ENCODE data around the gene ACOXL. TPM values are rescaled to one million over a fixed set of nuclear protein-coding genes. Genes with fewer than 3 reads are reported as not detected.

The ACOXL gene
- total RNA-seq, 1 donor from 2014 or later = under 0.01 TPM

GRCh38 chr2:110752871-110753270 is 20.5 kb downstream of the ACOXL start:
- no peak for DNase-seq (ENCODE audit: low read depth, low spot score)

DNA sequence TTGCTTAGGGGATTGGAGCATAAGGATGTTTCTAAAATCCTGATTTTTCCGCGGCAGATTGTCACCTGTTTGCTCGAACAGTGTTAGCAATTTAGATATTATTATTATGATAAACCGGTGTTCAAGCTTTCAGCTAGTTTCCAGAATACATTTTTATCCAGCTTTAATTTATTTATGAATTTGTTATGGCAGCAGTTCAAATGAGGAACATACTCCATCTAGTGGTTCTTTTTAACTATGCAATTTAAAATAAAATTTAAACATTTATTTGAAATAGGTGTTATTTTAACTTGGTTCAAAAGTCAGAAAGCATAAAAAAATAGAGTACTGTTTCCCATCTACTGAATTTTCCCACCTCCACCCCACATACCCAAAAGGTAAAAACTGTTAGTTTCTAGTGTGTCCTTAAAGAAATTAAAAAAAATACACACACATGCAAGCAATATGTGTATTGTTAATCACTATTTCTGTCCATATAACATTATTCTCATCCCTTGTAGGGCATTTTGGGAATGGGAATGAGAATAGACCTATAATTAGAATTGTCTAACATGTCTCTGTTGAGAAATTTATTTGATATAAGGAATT is 23.2 kb downstream of the ACOXL start:
- DNase-seq (ENCODE audit: low read depth, low spot score) = no peak

DNA sequence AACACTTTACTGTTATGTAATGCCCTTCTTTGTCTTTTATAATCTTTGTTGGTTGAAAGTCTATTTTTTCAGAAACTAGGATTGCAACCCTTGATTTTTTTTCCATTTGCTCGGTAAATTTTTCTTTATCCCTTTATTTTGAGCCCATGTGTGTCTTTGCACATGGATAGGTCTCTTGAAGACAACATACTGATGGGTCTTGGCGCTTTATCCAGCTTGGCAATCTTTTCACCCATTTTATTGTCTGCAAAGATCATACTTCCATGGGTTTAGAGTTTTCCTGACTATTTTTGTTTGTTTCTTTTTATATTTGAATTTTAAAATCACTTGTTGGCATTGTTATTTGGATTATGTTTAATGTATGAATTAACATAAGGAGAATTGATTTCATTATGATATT is 27.0 kb downstream of the ACOXL start:
- DNase-seq (ENCODE audit: low read depth, low spot score) = no peak

DNA sequence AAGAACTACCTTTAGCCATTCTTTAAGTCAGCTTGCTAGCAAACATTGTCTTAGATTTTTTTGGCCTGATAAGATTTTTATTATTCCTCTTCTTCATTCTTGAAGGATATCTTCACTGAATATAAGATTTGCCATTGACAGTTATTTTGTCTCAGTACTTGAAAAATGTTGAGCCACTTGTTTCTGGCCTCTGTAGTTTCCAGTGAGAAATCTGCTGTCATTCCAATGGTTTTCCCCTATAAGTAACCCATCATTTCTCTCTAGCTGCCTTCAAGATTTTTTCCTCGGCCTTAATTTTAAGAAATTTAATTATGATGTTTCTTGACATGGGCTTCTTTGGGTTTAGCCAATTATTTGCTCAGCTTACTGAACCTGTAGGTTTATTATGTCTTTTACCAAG is 32.6 kb downstream of the ACOXL start:
- DNase-seq (ENCODE audit: low read depth, low spot score) = no peak

- no peak for DNase-seq (ENCODE audit: low read depth, low spot score)
Measured at GRCh38 chr2:110766291-110766690, 33.9 kb downstream of the ACOXL start.

- no peak for DNase-seq (ENCODE audit: low read depth, low spot score)
Measured at GRCh38 chr2:110768591-110768990, 36.2 kb downstream of the ACOXL start.

DNA sequence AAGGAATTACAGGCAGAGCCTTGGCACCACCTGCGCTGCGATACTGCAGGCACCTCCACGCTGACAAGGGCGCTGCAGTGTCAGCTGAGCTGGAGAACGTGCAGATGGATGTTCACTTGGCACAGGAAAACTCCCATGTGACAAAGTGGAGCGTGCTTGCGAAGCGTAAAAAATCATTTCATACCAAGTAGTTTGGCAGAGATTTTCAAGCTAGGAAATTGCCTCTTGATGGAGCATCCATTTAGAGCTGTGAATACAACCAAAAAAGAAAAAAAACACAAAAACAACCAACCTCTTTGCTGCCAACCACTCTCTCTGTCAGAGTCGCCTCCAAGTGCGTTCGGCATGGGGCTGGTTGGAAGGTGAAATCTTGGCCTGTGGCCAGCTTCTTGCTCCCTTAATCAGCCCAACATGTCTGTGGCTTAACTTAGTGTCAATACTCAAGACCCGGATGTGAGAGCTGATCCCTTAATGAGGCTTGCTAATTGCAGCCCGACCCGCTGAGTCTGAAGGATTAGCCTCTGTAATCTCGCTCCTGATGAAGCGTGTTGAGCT is 38.1 kb downstream of the ACOXL start:
- DNase-seq (ENCODE audit: low read depth, low spot score) = no peak

DNA sequence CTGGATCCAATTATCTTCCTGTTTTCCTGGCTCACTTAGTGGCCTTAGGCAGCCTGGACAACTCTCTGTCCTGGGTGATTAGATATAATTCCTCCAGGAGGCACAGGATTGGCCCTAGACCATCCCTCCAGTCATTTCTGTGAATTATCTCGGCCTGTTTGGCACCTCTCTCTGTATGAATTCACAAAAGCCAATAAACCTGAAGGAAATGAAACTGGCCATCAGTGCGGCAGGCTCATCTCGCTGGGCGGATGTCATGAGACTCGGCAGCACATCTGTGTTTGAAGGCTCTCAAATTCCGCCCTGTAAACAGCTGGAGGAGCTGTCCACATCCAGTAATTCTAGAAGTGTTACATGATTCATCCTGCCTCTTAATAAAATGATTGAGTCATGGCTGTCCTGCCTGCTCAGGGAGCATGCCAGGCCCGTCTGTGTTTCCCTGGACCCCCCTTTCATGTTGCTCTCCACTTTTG is 38.6 kb downstream of the ACOXL start:
- no peak for DNase-seq (ENCODE audit: low read depth, low spot score)

- no peak for DNase-seq (ENCODE audit: low read depth, low spot score)
Measured at GRCh38 chr2:110771547-110772382, 39.4 kb downstream of the ACOXL start.

DNA sequence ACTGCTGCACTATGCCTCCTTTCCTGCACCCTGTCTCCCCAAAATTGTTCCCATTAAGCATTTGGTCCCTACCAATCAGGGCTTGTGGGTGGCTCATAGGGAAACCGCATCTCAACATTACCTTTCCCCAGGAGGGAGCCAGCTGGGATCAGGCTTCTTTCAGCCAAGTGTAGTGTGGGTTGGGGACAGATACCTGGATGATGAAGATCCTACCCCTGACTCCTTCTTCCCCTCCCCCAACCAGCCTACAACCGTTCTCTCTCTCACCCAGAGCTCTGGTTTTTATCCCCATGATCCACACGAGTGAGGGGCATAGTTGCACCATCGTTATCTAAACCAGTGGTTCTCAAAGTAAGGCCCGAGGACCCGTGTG is 40.0 kb downstream of the ACOXL start:
- no peak for DNase-seq (ENCODE audit: low read depth, low spot score)

DNA sequence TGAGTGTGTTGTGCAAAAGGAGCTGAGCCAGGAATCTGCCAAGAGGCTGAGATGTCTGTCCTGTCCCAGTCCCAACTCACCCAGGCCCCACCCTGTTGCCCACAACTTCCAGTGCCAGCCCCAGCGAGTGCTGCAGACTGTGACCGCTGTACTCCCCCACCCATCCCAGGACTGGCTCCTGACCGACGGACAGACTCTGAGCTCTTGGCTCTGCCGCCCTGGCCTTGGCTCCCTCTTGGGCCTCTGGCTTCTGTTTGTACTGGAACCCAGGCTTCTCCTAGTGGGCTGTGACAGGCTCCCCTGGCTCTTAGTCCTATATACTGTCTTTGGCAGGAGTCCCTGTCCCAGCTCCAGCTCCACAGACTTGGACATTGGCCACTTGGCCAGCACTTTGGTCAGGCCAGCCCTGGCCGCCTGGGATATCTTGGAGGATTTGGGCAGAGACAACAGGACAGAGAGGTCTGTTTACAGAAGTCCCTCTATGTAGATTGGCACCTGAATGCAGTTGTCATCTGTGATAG is 41.1 kb downstream of the ACOXL start:
- DNase-seq (ENCODE audit: low read depth, low spot score) = no peak

DNA sequence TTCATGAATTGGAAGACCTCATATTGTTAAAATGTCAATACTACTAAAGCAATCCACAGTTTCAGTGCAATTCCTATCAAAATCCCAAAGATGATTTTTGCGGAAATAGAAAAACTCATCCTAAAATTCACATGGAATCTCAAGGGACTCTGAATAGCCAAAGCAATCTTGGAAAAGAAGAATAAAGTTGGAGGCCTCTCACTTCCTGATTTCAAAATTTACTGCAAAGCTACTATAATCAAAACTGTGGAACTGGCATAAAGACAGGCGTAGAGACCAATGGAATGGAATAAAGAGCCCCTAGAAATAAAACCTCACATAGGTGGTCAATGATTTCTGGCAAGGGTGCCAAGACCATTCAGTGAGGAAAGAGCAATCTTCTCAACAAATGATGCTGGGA is 42.3 kb downstream of the ACOXL start:
- no peak for DNase-seq (ENCODE audit: low read depth, low spot score)

- no peak for DNase-seq (ENCODE audit: low read depth, low spot score)
Measured at GRCh38 chr2:110777531-110778311, 45.3 kb downstream of the ACOXL start.

- no peak for DNase-seq (ENCODE audit: low read depth, low spot score)
Measured at GRCh38 chr2:110780461-110780860, 48.1 kb downstream of the ACOXL start.

GRCh38 chr2:110783196-110783873 is 51.0 kb downstream of the ACOXL start:
- no peak for DNase-seq (ENCODE audit: low read depth, low spot score)

DNA sequence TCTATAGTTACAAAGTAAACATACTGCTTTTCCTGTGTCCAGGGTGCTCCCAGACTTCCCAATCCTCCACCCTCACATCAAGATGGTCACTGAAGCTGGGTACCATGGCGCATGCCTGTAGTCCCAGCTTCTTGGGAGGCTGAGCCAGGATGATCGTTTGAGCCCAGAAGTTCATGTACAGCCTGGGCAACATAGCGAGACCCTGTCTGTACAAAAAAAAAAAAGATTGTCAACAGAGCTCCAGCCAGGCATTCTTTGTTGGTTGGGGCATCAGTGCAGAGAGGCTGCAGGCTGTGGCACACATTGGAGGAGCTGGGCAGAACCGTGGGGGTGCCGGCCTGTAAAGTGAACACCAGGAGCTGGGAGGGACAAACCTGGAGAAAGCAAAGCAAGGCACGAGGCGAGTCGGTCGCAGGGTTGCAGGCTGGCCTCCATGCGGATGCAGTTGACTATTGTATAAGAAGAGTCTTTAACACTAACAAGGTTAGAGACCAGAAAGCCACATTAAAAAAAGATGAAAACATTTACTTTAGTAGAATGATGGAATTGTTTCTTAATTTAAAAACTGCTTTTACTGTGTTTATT is 51.8 kb downstream of the ACOXL start:
- no peak for DNase-seq (ENCODE audit: low read depth, low spot score)

DNA sequence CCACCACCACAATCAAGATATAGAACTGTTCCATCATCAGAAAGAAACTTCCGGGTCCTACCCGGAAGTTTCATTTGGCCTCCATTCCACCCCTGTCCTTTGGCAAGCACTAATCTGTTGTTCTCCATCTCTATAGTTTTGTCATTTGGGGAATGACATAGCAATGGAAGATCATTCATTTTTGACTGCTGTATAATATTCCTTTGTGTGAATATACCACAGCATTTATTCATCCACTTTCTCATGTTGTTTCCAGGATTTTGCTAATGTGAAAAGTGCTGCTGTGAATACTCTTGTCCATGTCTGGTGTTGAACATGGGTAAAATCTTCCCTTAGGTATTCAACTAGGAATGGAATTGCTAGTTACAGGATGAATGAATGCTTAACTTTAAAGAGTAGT is 53.1 kb downstream of the ACOXL start:
- no peak for DNase-seq (ENCODE audit: low read depth, low spot score)

- no peak for DNase-seq (ENCODE audit: low read depth, low spot score)
Measured at GRCh38 chr2:110788976-110789375, 56.6 kb downstream of the ACOXL start.

- DNase-seq (ENCODE audit: low read depth, low spot score) = no peak
Measured at GRCh38 chr2:110789706-110790105, 57.3 kb downstream of the ACOXL start.

DNA sequence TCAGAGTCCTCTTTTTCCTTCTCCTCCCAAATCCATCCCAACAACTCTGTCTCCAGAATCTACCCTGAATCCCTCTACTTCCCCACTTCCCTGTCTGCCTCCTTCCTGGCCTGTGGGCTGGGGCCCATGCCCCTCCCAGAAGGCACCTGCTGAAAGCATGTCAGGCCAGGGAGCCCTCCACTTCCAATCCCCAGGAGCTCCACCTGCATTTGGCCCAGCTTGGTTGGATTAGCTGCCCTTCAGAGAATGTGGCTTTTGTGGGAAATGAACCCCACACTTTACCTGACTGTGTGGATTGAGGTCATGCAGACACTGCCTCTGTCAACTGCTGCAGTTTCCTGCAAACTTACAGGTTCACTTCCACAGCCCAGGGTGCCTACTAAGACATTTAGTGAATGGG is 58.5 kb downstream of the ACOXL start:
- DNase-seq (ENCODE audit: low read depth, low spot score) = no peak

GRCh38 chr2:110791435-110791834 is 59.1 kb downstream of the ACOXL start:
- DNase-seq (ENCODE audit: low read depth, low spot score) = no peak
